GM18870 (cell line): ENCODE data around the gene GPC5.

Experiments used
- ATAC-seq: cut with Tn5 transposase; IDR thresholded peaks from one replicate; pipeline ENCODE4 v1.9.1; 2021; ENCODE audit warnings: moderate library complexity; ENCODE audit not compliant: unreplicated experiment

GPC5 gene

DNA sequence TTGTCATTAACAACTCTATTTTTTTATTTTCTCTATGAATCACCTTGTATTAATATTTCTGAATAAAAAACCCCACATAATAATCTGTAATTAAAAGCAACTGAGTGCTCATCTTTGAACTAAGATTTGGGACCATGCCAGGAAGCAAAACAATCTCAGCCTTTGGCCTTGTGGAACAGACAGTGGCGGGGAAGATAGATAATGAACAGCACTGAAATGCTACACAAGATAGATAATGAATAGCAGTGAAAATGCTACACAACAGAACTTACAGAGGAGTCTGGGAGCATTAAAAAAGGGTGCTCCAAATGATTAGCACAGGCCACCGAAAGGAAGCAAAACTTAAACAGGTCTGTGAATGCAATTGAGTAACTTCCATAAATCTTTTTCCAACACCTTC, 134.9 kb downstream of the GPC5 start:
- no peak for ATAC-seq

DNA sequence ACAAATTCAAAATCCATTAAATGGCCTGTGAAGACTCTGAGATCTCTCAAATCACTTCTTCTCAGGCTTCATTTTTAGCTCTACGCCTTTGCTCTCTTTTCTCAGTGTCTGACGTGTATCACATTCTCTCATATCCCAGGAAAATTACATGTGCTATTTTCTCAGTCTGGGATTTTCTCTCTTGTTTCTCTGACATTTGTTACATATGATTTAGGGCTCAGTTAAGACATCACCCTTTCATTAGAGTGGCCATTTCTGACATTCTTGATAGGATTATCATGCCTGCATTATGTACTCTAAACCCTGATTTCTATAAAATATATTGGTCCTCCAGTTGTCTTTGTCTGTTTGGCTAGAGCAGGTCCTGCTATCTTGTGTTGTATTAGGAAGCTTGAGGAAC, 136.6 kb downstream of the GPC5 start:
- no peak for ATAC-seq

DNA sequence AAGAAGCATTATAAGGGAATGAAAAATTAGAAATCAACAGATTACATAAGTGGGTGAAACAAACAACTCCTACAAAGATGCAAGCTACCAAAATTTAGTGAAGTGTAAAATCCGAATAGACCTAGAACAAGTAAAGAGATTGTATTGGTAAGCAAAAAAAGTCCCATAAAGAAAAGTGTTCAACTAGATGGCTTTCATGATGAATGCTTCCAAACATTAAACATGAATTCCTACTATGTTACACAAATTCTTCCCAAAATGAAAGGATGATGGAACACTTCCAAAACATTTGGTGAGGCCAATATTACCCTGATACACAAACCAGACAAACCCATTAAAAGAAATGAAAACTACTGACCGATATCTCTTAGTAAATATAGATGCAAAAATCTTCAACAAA, 139.0 kb downstream of the GPC5 start:
- no peak for ATAC-seq

DNA sequence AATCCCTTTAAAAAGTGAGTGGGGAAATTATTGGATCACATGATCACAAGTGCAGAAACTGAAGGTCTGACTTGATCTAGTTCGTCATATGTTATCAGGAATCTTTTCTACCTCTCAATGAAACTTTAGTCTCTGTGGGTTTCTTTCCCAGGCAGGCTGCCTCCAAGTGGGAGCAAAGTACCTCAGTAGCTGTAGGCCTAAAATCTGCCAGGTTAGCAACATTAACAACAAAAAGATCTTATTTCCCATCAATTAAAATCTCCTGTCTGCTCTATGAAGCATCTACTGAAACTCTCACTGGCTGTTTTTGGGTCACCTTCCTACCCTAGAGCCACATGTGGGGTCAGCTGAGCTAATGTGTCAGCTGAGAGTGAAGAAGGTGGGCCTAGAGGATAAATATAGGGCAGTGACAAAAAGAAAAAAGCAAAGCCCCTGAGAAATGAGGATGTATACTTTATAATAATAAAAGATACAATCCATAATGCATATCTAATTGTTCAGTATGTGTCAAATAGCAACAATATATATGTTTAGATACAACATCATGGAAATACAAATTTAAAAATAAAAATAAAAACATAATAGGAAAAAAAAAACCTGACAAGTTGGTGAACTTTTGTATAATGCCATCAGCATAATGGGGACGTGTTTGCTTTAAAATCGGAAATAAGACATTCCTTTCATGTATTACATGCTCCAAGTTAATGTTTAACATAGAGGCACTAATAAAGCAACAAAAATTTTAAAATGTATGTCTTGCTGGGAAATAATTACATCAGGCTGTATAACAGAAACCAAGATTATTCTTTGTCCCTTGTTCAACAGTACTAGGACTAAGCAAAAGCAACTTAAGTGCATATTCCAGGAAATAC, 141.1 kb downstream of the GPC5 start:
- no peak for ATAC-seq

DNA sequence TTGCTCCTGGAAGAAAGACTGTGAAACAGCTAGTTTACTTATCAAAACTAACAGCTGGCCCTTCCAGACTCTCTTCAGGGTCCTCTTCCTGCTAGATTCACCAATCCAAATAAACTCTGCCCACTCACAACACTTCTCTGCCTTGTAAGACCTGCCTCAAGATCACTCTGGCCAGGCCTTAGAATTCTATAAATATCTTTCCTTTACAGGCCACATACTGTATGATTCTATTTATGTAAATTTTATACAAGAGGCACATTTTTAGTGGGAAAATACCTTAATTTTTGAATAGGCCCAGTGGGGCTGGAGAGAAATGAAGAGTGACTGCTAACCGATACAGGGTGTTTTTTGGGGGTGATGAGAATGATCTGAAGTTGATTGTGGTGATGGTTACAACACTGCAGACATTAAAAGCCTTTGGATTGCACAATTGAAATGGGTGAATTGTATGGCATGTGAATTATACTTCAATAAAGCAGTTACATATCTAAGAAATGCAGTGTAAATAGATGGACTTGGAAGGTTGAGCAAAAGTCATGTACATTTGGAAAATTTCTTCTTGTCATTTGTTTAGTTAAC, 141.8 kb downstream of the GPC5 start:
- ATAC-seq, result no peak

DNA sequence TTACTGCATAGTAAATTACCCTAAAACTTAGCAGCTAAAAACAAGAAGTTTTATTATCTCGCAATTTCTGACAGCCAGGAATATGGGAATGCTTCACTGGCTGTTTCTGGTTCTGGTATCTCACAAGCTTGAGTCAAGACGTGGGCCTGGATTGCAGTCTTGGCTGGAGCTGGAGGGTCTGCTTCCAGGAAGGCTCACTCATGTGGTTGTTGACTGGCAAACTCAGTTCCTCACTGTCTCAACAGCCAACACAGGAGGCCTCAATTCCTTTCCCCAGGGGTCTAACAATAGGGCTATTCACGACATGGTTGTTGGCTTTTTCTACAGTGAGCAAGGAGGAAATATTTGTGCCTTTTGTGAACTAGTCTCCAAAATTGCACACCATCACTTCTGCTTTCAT, 146.3 kb downstream of the GPC5 start:
- no peak for ATAC-seq

DNA sequence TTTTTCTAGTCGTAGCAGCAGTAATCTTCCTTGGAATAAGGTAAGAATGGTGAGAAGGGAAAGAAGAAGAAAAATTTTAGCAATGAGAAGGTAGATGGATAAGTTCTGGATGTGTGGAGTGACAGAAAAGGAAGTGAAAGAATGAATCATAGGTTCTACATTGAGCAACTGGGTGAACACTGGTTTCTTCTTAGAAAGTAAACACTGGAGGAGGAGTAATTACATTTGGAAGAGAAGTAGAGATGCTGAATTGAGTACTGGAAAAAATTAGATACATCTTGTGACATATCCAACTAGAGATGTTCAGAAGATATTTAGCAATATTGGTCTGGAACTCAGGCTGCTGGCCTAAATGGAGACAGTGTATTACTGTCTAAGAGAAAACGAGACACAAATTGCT, 148.5 kb downstream of the GPC5 start:
- peak; percentile 87 for ATAC-seq

DNA sequence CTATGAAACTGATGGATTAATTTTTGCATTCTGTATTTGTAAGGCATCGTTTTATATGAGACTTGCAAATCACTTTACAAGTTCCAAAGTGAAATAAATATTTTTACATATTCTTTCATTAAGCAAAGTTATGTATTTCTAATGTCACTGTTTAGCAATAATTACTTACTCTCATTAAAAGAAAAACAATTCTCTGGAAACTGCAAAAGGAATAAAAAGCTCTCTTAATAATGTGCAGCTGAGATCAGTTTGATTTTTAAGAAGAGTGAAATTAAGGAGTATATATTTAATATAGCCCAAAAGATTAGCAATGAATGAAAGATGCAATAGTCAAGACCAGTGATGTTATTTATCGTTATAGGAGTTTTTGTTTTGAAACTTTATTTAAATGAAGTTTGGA, 155.2 kb downstream of the GPC5 start:
- ATAC-seq, result no peak

DNA sequence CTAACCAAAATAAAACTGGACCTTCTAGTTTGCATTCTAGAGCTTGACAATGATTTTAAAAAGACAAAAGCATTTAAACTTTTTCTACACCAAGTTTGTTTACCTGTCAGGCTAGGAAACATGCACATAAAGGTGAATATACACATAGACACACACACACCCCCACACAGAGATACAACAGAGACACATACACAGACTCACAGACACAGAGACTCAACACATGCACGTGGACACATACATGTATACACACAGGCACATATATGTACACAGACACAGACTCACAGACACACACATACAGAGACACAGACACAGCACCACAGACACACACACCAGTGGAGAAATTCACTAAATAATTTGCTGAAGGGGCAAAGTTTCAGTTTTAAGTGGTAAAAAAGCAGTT, 155.7 kb downstream of the GPC5 start:
- no peak for ATAC-seq

DNA sequence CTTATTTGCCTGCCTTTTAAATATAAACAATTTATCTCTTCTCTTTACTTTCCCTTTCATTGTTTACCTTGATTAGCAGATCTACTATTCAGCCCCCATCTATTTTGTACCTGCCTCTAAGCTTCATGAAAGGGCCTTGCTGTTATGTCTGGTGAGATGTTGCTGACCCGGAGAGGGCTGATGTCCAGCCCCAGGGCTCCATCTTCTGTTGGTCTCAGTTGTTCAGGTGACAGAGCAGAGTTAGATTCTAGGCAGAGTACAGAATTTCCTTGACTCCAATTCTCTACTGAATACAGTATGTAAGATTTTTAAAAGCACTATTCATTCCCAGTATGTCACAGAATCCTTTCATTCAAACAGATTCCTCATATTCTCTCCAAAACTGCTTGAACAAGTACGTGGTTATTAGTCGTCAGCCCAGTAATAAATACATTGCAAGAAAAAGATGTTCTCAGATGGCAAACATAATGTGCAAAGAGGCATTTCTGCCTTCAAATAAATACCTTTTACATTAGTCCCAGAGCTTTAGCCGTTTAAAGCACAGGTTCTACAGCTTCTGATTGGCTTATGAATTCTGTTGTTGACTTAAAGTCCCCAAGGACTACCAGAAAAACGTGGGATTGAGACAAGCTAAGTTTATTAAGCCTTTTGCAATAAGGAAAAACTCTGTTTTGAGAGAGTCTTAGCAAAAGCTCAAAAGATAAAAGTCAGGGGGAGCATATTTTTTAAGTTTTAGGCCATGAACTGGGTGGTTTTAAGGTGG, 159.1 kb downstream of the GPC5 start:
- no peak for ATAC-seq

DNA sequence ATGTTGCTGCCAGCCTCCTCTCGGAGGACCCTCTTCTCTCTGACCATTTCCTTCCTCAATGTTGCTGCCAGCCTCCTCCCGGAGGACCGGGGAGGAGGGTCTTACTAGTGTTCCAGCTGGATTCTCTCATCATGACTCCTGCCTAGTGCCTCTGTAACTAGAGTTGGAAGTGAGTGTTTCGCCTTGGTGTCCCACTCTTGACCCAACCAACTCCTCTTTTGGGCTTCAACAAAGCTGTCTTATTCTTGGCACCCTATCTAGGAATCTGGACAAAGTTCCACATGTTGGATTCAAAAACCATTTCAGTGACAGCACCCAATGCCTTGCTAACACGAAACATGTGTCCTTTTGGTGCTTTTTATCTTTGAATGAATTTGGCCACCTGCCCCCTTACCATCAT, 165.4 kb downstream of the GPC5 start:
- no peak for ATAC-seq

DNA sequence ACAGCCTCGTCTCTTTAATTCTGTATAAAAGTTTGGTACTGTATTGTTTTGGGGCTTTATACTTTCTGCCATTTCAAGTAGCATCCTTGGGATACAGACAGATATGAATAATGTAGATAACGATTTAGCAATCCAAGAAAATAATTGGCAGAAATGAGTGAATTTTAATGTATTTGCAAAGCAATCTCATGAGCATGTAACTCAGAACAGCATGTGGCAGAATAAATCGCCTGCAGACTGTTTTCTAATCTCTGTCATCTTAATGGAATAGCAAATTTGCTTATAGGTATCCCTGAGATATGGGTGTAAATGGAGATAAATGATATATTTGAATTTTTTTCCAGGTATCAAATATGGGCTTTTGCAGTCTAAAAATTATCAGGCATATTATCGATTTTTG, 166.0 kb downstream of the GPC5 start:
- ATAC-seq, result no peak

DNA sequence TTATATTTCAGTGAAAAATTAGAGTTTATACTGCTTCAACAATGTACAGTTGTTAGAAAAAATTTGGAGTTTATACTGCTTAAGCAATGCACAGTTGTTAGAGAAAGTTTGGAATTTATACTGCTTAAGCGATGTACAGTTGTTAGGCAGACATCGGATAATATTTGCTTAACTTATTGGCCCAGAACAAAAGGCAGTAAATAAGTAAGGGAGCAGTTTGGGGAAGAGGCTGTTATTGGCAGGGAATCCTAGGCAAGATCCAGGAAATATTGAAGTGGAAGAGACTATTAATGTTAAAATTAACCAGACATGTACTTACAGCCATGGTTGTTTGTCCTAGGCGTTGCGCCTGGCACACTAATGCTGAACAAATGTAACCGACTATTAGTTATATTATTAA, 166.9 kb downstream of the GPC5 start:
- no peak for ATAC-seq

DNA sequence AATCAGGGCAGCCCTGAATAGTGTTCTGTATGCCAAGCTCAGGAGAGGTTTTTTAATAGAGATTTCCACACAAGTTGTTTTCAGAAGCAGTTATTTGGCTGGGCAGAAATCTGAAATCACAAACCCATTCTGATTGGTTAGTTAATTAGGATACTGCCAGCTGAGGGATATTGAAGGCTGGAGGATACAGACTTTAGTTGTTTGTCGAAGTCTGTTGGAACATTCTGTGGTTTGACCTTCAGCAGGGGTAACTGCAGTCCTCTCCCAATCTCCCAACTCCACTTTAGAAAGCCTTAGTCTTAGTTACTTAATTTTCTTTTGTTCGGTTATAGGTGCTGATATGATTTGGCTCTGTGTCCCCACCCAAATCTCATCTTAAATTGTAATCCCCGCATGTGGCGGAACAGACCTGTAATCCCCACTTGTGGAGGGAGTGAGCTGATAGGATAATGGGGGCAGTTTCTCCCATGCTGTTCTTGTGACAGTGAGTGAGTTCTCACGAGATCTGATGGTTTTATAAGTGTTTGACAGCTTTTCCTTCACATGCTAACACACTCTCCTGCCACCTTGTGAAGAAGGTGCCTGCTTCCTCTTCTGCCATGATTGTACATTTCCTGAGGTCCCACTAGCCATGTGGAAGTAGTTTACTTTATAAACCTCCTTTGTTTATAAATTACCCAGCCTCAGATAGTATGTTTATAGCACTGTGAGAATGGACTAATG, 169.2 kb downstream of the GPC5 start:
- ATAC-seq, result no peak

DNA sequence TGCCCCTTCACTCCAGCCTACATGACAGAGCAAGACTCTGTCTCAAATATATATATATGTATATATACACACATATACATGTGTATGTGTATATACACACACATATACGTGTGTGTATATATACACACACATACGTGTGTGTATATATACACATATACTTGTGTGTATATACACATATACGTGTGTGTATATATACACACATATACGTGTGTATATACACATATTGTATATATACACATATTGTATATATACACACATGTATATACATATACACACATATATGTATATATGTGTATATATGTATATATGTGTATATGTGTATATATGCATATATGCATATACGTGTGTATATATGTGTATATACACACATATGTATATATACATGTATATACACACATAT, 173.3 kb downstream of the GPC5 start:
- no peak for ATAC-seq

DNA sequence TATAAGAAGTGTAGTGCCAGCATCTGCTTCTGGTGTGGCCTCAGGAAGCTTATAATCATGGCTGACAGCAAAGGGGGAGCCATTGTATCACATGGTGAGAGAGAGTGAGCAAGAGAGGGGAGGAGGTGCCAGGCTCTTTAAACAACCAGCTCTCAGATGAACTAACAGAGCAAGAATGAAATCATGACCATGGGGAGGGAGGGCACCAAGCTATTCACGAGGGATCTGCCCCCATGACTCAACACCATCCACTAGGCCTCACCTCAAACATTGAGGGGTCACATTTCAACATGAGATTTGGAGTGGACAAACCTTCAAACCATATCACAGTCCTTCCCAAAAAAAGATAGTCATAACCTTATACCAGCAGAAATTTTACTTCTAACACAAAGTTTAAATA, 174.0 kb downstream of the GPC5 start:
- no peak for ATAC-seq

DNA sequence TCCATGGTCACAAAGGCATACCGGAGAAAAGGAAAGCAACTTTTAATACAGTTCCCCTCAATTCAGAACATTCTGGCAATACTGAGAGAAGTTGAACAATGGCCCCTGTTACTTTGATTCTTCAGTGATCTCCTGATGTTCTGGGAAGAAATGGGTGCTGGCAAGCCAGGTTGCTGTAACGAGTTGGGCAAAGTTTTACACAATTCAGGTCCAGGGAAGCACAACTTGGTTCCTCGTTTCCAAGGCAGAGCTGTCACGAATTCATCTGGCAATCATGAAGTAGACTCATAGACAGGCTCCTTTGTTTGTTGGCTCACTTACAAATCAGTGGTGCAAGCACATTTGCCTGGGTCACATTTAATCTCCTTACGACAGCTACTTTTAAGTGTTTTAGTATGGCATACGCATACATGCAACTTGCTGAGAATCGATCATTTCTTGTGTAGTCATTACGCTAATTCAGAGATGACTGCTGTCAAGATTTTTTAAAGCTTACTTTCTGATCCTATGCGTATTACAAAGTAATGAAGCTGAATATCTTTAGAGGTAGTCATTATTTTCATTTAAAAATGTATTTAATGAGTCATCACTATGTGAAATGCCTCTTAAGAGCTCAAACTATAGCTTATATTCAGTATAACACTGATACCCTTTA, 174.7 kb downstream of the GPC5 start:
- ATAC-seq, result no peak

DNA sequence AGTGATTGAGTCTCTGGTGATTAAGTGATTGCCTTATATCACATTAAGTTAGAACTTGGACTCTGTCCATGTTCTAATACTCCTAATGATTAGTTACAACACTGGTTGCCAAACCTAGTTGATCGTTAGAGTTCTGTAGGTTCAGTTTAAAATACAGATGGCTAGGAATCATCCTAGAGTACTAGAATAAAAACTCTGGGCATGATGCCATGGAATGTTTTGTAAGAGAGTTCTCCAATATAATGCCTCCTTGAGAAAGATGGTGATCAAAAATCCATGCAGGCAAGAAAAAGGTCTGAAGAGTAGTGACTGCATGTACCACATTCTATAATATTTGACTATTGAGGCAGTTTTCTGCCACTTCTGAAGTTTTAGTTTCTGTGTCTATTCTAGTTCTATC, 176.3 kb downstream of the GPC5 start:
- no peak for ATAC-seq

DNA sequence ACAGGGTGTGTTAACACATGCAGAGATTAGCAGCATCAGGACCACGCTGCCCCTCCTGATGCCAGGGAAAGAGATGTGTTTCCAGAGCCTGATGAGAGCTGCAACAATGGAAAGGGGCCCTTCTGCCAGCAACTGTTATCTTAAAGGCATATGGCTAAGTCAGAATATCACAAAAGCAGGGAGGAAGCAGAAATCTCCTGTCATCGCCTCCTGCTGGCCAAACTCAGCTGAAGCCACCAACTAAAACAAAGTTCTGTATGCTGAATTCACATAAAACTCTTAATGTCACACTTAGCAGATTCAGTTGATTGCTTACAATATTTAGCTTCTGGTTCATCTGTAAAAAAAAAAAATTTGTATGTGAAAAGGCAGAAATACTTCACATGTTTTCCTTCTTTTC, 178.2 kb downstream of the GPC5 start:
- no peak for ATAC-seq

DNA sequence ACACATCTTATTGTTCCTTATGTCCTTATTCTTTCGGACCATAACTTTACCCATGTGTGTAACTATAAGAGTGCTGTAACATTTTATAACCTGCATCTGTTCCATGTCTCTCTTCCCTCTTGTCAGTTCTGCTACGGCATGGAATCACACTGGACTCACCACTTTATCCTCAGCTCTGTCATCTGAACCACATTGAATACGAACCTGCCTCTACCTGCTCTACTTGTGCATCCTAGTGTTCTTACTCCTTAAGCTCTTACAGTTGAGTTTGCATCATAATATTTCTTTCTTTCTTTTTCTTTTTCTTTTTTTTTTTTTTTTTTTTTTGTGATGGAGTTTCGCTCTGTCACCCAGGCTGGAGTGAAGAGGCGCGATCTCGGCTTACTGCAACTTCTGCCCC, 180.9 kb downstream of the GPC5 start:
- no peak for ATAC-seq

DNA sequence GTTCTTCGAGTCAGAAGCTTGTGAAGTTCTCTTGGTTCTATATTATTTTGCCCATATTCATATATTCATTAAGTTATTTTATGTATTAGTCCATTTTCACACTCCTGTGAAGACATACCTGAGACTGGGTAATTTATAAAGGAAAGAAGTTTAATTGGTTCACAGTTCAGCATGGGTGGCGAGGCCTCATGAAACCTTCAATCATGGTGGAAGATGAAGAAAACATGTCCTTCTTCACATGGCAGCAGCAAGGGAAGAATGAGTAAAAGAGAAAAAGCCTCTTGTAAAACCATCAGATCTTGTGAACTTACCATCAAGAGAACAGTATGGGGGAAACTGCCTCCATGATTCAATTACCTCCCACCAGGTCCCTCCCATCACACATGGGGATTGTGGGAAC, 182.3 kb downstream of the GPC5 start:
- no peak for ATAC-seq
